KMS-11 (cell line): ENCODE results near the gene GRIN3A.

Experiments used
- H2AFZ ChIP-seq: fragments of 200-600 bp; sonication (generic); 2 replicates; pipeline ENCODE4 v1.6.1; 2016; ENCODE audit warnings: antibody characterized with exemption, mixed run types, low read depth
- H3K27ac ChIP-seq: fragments of 200-600 bp; sonication (generic); 2 replicates; pipeline ENCODE4 v1.6.1; 2016; ENCODE audit warnings: mild to moderate bottlenecking, mixed run types
- H3K27me3 ChIP-seq: fragments of 200-600 bp; sonication (generic); 2 replicates; pipeline ENCODE4 v1.6.1; 2017; ENCODE audit warnings: mild to moderate bottlenecking, low read depth, mixed run types, moderate library complexity; ENCODE audit not compliant: insufficient read depth
- H3K36me3 ChIP-seq: fragments of 200-600 bp; sonication (generic); 2 replicates; pipeline ENCODE4 v1.6.1; 2017; ENCODE audit warnings: mild to moderate bottlenecking, mixed run types; ENCODE audit not compliant: insufficient read depth
- H3K4me1 ChIP-seq: fragments of 200-600 bp; sonication (generic); 2 replicates; pipeline ENCODE4 v1.6.1; 2016; ENCODE audit warnings: mild to moderate bottlenecking, low read depth, mixed run types; ENCODE audit not compliant: poor library complexity, severe bottlenecking
- H3K4me2 ChIP-seq: fragments of 200-600 bp; sonication (generic); 2 replicates; pipeline ENCODE4 v1.7.0; 2016; ENCODE audit warnings: mild to moderate bottlenecking, mixed run types
- H3K4me3 ChIP-seq: fragments of 200-600 bp; sonication (generic); IDR thresholded peaks from 2 replicates; pipeline ENCODE4 v1.6.1; 2017; ENCODE audit warnings: low read depth, low read length, mixed read lengths; ENCODE audit not compliant: insufficient read depth
- H3K79me2 ChIP-seq: fragments of 200-600 bp; sonication (generic); 2 replicates; pipeline ENCODE4 v1.6.1; 2016; ENCODE audit warnings: low read depth, mixed run types; ENCODE audit not compliant: insufficient read depth
- H3K9ac ChIP-seq: fragments of 200-600 bp; sonication (generic); 2 replicates; pipeline ENCODE4 v1.6.1; 2016; ENCODE audit warnings: mild to moderate bottlenecking, mixed run types
- H4K20me1 ChIP-seq: fragments of 200-600 bp; sonication (generic); 2 replicates; pipeline ENCODE4 v1.6.1; 2016; ENCODE audit warnings: mild to moderate bottlenecking, mixed run types; ENCODE audit not compliant: insufficient read depth
- CTCF ChIP-seq: fragments of 200-600 bp; sonication (generic); conservative IDR thresholded peaks from 2 replicates; pipeline ENCODE4 v1.6.1; 2017; ENCODE audit warnings: low read depth, mild to moderate bottlenecking, antibody characterized with exemption, low read length, moderate library complexity, mixed read lengths

Gene GRIN3A

GRCh38 chr9:101572316-101572715, 166.1 kb downstream of the GRIN3A start:
- H3K36me3 ChIP-seq: no peaks in the 10 kb centered on the region
- H3K4me2 ChIP-seq: no peak overlapping the region
- no peak for TF ChIP-seq CTCF

GRCh38 chr9:101571114-101571513, 167.3 kb downstream of the GRIN3A start:
- Histone ChIP-seq H4K20me1 (no peaks in the 10 kb centered on the region), H3K79me2 (no peaks in the 10 kb centered on the region), H2AFZ (no peak overlapping the region), H3K27me3 (no peaks in the 10 kb centered on the region), H3K4me3 (no peak overlapping the region), H3K4me1 (no peaks in the 10 kb centered on the region), H3K27ac (no peak overlapping the region), H3K4me2 (no peak overlapping the region), H3K36me3 (no peaks in the 10 kb centered on the region), H3K9ac (no peak overlapping the region)
- TF ChIP-seq CTCF: no peak

More at GRCh38 chr9:101572316-101572715, 166.1 kb downstream of the GRIN3A start:
- no peak overlapping the region for H2AFZ ChIP-seq
- H4K20me1 ChIP-seq: no peaks in the 10 kb centered on the region
- no peaks in the 10 kb centered on the region for H3K79me2 ChIP-seq
- H3K4me3 ChIP-seq: no peak overlapping the region
- no peak overlapping the region for H3K9ac ChIP-seq
- H3K27me3 ChIP-seq: no peaks in the 10 kb centered on the region
- H3K27ac ChIP-seq: no peak overlapping the region
- no peaks in the 10 kb centered on the region for H3K4me1 ChIP-seq

GRCh38 chr9:101569741-101570501, 168.5 kb downstream of the GRIN3A start:
- Histone ChIP-seq H3K27me3 (no peaks in the 10 kb centered on the region), H3K4me2 (no peak overlapping the region), H3K36me3 (no peaks in the 10 kb centered on the region), H3K9ac (no peak overlapping the region), H3K79me2 (no peaks in the 10 kb centered on the region), H4K20me1 (no peaks in the 10 kb centered on the region), H3K4me3 (no peak overlapping the region), H3K4me1 (no peaks in the 10 kb centered on the region), H2AFZ (no peak overlapping the region), H3K27ac (no peak overlapping the region)
- TF ChIP-seq CTCF: no peak

GRCh38 chr9:101567725-101568350, 170.6 kb downstream of the GRIN3A start:
- Histone ChIP-seq H3K79me2 (no peaks in the 10 kb centered on the region), H3K27ac (no peak overlapping the region), H3K27me3 (no peaks in the 10 kb centered on the region), H3K4me2 (no peak overlapping the region), H3K4me3 (no peak overlapping the region), H3K9ac (no peak overlapping the region), H4K20me1 (no peaks in the 10 kb centered on the region), H3K36me3 (no peaks in the 10 kb centered on the region), H2AFZ (no peak overlapping the region), H3K4me1 (no peaks in the 10 kb centered on the region)
- no peak for TF ChIP-seq CTCF
